ES-I3 (cell line): ENCODE data around the gene ZBTB7B.
A peak's percentile ranks its signal among the peaks of the same experiment; 100 is the strongest.
"Not testable (repeated sequence)": the region's sequence is repeated elsewhere in the genome, so short reads cannot be mapped to it uniquely, and the experiment has no call there.

Experiments used
- H3K36me3 ChIP-seq: 2 replicates; pipeline ENCODE4 v1.6.1; 2013; ENCODE audit warnings: mild to moderate bottlenecking, low read length, control low read depth, moderate library complexity; ENCODE audit not compliant: insufficient read depth
- H3K4me1 ChIP-seq: 2 replicates; pipeline ENCODE4 v1.6.1; 2013; ENCODE audit warnings: mild to moderate bottlenecking, control low read depth, low read length; ENCODE audit not compliant: insufficient read depth
- H3K9ac ChIP-seq: 2 replicates; pipeline ENCODE4 v1.6.1; 2013; ENCODE audit warnings: low read depth, mild to moderate bottlenecking, low read length, moderate library complexity
- H3K9me3 ChIP-seq: 2 replicates; pipeline ENCODE4 v1.6.1; 2013; ENCODE audit warnings: mild to moderate bottlenecking, low read length, moderate library complexity; ENCODE audit not compliant: control insufficient read depth, insufficient read depth

ZBTB7B gene

DNA sequence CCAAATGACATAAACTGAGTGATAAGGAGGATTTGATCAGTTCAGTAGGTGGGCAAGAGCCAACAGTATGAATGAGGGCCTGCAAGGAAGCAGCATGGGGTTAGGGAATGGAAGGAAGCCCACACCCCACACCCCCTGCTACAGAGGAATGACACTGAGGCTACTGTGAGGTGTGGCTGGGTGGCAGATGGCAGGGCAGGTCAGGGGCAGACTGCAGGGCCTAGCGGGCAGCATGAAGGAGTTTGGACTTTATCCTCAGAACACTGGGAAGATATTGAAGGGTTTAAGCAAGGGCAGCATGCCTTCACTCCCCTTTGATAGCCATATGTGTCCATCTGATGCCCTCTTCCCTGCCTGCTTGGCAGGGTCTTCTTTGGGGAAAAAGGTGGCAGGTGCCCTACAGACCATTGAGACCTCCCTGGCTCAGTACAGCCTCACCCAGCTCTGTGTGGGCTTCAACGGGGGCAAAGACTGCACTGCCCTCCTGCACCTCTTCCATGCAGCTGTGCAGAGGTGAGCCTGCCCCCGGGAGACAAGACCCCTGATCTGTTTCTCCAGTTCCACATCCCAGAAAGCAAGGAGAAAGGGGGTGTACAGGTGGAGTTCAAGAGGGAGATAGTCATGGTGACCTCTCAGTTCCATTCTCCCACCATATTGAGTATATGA, 13.3 kb upstream of the ZBTB7B start:
- Histone ChIP-seq H3K4me1 (peaks cover 12% of the 10 kb centered on the region; the same call in 1 of the 2 replicates), H3K9me3 (no peaks in the 10 kb centered on the region), H3K9ac (no peak overlapping the region), H3K36me3 (peaks cover 14% of the 10 kb centered on the region)

DNA sequence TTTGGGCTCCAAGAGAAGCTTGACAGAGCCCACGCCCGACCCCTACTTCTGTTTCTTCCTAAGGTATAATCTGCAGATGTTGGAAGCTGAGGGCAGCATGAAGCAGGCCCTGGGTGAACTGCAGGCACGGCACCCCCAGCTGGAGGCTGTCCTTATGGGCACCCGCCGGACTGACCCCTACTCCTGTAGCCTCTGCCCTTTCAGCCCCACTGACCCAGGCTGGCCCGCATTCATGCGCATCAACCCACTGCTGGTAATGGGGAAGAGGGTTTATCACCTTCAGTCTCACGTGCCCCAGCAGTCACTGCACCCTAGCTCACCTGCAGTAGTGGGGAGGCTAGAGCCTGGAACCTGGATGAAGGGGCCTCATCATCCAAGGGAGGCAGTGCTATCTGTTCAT, 12.3 kb upstream of the ZBTB7B start:
- H3K4me1 ChIP-seq, result peaks cover 12% of the 10 kb centered on the region; the same call in 1 of the 2 replicates
- H3K9me3 ChIP-seq, result no peaks in the 10 kb centered on the region
- peaks cover 14% of the 10 kb centered on the region for H3K36me3 ChIP-seq
- H3K9ac ChIP-seq, result no peak overlapping the region

DNA sequence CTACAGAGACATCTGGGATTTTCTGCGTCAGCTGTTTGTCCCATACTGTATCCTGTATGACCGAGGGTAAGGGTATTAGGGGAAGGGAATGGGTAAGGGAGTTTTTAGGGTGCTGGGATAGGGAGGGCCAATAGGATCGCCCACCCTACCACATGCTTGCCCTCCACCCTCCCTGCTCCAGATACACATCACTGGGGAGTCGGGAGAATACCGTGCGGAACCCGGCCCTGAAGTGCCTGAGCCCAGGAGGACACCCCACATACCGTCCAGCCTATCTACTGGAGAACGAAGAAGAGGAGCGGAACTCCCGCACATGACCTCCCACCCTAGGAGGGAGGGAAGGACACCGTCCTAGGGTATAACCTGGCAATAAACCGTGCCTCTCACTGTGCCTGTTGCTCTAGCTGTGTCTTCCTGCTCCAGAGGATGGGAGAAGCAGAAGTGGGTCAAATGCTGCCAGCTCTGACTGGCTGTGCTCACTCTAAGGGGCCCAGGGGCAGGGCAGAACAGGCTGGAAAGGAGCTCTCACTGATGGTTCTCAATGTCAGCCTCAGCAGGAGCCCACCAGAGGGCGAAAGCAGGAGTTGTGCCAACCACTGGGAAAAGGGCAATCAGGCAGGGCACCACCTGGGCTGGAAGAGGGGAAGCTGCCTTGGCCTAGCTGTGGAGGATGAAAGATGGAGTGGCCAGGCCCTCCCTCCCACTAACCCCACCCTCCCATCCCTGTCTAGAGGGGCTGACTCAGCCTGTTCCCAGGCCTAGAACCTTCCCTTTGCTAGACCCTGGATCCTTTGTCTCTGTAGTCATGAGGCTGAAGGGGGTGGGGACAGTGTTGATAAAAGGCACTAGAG, 9.7 kb upstream of the ZBTB7B start:
- Histone ChIP-seq H3K9ac (no peak overlapping the region), H3K4me1 (peaks cover 12% of the 10 kb centered on the region; the same call in 1 of the 2 replicates), H3K9me3 (no peaks in the 10 kb centered on the region), H3K36me3 (peaks cover 7% of the 10 kb centered on the region)

DNA sequence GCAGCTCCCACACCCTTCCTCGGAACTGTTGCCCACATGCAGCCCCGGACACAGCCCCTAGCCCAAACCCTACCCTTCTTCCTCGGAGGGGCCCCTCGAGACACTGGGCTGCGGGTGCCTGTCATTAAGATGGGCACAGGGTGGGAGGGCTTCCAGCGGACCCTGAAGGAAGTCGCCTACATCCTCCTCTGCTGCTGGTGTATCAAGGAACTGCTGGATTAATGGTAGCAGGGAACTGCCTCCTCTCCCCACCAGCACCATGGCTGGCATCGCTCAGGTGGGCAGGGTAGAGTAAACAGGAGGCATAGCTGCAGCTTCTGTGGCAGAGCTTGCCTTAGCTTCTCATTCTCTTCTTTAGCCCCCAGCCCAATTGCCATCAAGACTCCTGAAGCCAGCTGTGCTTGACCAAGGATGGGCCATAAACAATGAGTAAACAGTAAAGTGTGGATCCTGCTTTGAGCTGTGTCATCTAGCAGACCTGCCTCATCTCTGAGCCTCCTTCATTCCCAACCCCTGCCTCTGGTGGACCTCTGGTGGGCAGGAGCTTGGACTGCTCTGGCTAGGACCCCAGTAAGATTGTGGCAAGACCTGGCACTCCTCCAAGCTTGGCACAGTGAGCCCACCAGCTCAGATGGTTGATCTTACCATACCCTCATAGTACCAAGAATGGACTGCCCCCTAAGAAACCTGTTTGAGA, 8.9 kb upstream of the ZBTB7B start, which contains the start of gene LENEP:
Gene LENEP, plus strand, starts transcription at position 15 of the 697 bp plus-strand sequence. Its CDS starts 22 bp downstream, at position 37.
- Histone ChIP-seq H3K9ac (no peak within 1 kb of the TSS), H3K36me3 (peaks cover 3% of the 10 kb centered on the region), H3K9me3 (no peaks in the 10 kb centered on the region), H3K4me1 (peaks cover 12% of the 10 kb centered on the region; the same call in 1 of the 2 replicates)

DNA sequence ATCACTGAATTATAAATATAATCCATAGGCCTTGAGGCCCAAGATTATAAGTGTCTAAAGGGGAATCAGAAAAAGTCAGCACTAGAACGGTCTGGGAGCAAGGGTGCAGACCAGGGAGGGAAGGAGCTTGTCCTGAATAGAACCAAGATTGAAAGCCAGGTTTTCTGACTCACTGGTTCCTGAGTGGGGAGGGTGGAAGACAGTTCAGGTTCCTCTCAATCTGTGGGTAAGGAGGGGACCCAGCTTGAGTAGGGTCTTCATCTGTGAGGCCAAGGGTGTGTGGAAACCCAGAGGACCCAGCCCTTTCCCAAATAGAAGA, 8.4 kb upstream of the ZBTB7B start:
- Histone ChIP-seq H3K9me3 (no peaks in the 10 kb centered on the region), H3K4me1 (peaks cover 12% of the 10 kb centered on the region; the same call in 1 of the 2 replicates), H3K36me3 (peaks cover 3% of the 10 kb centered on the region), H3K9ac (no peak overlapping the region)

DNA sequence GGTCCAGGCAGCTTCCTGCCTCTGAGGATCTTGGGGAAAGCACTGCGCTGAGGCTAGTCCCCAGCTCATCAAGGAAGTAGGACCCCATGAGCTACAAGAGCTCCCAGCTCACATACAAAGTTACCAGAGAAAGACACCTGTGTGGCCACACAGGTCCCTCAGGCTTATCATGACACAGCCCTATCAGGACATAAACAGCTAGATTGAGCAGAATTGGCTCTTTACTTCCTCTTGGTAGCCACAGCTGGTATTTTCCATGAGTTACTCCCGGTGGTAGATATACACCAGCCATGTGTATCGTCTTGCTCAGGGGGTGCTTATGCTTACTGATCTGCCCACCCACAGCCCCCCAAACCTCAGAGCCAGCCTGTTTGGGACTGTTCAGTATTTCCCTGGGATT, 8.0 kb upstream of the ZBTB7B start:
- Histone ChIP-seq H3K4me1 (peaks cover 12% of the 10 kb centered on the region; the same call in 1 of the 2 replicates), H3K9me3 (no peaks in the 10 kb centered on the region), H3K36me3 (peaks cover 3% of the 10 kb centered on the region), H3K9ac (no peak overlapping the region)

DNA sequence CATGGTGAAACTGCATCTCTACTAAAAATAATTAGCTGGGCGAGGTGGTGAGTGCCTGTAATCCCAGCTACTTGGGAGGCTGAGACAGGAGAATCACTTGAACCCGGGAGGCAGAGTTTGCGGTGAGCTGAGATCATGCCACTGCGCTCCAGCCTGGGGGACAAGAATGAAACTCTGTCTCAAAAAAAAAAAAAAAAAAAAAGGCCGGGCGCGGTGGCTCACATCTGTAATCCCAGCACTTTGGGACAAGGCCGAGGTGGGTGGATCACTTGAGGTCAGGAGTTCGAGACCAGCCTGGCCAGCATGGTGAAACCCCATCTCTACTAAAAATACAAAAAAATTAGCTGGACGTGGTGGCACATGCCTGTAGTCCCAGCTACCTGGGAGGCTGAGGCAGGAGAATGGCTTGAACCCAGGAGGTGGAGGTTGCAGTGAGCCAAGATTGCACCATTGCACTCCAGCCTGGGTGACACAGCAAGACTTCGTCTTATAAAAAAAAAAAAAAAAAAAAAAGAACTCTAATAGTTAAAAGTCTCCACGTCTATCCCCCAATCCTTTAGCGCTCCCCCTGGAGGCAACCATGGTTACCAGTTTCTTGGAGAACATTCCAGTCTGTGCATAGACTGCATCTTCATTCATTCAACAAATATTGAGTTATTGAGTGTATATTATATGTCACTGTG, 7.2 kb upstream of the ZBTB7B start:
- H3K36me3 ChIP-seq, H3K9ac ChIP-seq, H3K9me3 ChIP-seq: not testable (repeated sequence)
- H3K4me1 ChIP-seq, result peaks cover 12% of the 10 kb centered on the region; the same call in 1 of the 2 replicates

DNA sequence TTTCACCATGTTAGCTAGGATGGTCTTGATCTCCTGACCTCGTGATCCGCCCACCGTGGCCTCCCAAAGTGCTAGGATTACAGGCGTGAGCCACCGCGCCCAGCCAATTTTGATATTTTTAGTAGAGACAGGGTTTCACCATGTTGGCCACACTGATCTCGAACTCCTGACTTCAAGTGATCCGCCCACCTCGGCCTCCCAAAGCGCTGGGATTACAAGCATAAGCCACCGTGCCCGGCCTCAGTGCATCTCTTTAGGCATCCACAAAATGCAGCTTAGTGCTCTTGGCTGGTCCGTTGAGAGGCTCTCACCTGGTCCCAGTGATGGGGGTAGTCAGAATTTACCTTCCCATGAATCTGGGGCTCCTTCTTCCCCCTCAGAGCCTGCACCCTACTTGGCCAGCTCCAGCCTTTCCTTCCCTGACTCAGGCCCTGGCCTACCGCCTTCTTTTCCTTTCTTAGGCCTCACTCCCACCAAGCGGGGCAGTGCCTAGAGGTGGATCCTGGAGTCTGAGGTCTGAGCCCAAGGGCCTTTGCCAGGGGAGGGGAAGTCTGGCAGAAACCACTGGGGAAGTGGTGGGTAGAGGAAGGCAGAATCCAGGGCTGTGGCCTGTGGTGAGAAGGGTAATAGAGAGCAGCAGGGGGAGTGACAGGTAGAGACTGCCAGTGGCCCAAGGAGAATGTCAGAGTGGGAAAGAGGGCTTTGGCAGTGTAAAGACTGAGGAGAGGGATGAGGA, 5.5 kb upstream of the ZBTB7B start:
- no peaks in the 10 kb centered on the region for H3K36me3 ChIP-seq
- H3K9me3 ChIP-seq, result no peaks in the 10 kb centered on the region
- no peak overlapping the region for H3K9ac ChIP-seq
- H3K4me1 ChIP-seq, result peaks cover 12% of the 10 kb centered on the region; the same call in 1 of the 2 replicates

DNA sequence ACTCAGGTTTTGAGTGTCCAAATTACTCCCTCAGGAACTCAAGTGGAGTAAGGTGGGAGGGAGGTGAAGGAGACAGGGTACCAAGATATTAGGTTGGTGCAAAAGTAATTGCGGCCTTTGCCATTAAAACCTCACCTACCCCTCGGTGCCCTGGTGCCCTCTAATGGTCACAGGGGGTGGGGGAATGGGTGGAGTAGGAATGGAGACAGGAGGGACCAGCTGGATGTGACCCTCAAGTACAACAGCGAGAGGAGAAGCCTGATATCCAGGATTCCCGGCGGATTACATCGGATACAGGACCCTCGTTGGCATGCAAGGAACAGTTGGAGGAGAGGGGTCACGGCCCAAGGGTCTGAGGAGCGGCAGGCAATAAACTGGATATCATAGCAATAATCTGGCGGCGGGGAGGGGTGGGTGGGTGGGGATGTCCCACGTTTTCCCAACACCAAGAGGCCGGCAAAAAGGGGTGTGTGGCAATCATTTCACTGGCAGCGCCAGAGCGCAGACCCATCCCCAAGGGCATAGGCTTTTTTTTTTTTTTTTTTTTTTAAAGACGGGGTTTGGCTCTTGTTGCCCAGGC, 4.3 kb upstream of the ZBTB7B start:
- Histone ChIP-seq H3K4me1 (peaks cover 7% of the 10 kb centered on the region; the same call in 1 of the 2 replicates), H3K9ac (no peak overlapping the region), H3K36me3 (no peaks in the 10 kb centered on the region), H3K9me3 (no peaks in the 10 kb centered on the region)

DNA sequence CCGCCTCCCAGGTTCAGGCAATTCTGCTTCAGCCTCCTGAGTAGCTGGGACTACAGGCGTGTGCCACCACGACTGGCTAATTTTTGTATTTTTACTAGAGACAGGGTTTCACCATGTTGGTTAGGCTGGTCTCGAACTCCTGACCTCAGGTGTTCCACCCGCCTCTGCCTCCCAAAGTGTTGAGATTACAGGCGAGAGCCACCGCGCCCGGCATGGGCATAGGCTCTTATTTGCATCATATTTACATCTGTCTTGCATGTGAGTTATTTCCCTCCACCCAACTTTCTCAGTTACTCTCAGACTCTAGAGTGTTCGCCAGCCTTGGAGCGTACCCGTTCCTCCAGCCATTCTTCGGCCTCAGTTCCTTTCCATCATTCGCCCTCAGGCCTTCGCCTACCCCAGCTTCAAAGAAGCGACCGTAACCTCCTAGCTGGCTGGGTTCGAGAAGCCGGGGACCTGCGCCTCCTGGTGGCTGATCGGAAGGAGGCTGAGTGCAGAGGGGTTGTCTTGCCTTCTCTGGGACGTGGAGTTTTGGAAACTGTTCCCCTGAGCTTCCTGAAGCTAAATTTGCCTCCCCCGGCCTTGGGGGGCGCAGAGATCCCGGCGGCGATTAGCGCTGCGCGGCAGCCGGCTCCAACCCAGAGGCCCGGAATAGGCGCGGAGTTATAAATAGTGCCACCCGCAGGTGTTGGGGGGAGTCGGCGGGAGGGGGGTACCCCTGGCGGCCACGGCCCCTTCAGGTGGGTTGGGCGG, 3.6 kb upstream of the ZBTB7B start:
- Histone ChIP-seq H3K36me3 (no peaks in the 10 kb centered on the region), H3K9ac (peak overlapping the region; percentile 48), H3K4me1 (no peaks in the 10 kb centered on the region; the same call in 1 of the 2 replicates), H3K9me3 (no peaks in the 10 kb centered on the region)

DNA sequence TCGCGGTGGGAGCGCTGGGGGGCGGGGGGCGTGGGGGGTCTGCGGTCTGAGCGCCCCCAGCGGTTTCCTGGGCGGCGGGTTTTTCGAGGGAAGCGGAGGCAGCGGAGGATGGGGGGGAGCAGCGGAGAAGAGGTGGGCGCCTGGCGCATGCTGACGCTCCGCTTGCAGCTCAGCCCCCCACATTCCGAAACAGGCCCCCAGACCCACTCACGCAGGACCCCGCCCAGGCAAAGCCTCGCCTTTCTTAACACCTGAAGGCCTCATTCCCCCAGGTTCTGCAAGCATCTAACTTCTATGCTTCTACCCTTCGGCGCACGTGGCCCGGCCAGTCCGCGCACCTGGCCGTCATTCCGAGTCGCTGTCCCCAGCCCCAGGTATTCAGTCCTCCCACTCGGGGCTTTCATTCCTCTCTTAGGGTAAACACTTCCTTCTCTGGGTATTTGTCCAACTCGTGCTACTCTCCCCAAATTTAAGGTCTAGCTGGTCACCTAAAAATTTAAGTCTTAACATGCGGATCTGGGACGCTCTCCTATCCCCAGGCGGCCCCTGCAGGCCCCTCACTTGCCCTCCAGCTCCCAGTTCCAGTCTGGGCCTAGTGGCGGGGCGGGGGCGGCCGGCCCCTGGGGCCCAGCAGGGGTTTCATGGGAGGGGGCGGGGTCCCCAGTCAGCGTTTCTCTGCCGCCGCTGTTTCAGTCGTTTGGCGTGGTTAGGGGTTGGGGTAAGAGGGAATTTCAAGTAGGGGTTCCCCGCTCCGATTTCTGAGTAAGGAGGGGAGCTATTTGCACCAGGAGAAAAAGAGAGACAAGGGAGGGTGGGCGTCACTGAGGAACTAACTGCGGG, 2.8 kb upstream of the ZBTB7B start:
- H3K36me3 ChIP-seq, result no peaks in the 10 kb centered on the region
- no peaks in the 10 kb centered on the region for H3K9me3 ChIP-seq
- peak overlapping the region; percentile 65 for H3K9ac ChIP-seq
- H3K4me1 ChIP-seq, result peaks cover 6% of the 10 kb centered on the region; the same call in 1 of the 2 replicates

DNA sequence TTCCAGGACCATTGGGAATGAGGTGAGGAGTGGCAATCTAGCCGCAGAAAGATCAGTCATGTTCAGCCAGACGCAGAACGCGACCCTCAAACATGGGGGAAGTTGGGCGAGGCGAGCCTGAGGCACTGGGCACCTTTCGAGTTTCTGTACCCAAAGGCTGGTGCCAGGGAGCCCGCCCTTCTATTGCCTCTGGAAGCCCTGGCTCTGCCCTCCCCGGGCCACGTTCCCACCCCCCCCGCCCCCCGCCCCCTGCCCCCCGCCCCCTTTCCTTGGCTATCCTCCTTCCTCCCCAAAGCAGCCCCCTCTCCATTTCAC, 2.2 kb upstream of the ZBTB7B start:
- Histone ChIP-seq H3K4me1 (peaks cover 7% of the 10 kb centered on the region; the same call in 1 of the 2 replicates), H3K9ac (peak overlapping the region; percentile 89)

More for the DNA sequence above, 2.2 kb upstream of the ZBTB7B start:
- Histone ChIP-seq H3K36me3 (no peaks in the 10 kb centered on the region), H3K9me3 (no peaks in the 10 kb centered on the region)
